Osteoblast (primary cell): ENCODE results near the gene SYNE1. TPM values are rescaled to one million over a fixed set of nuclear protein-coding genes. Genes with fewer than 3 reads are reported as not detected.

Experiments used
- DNase-seq: peaks from one replicate; pipeline ENCODE4 v3.0.0; 2011; ENCODE audit warnings: low spot score, mixed read lengths; ENCODE audit not compliant: insufficient read length; ENCODE audit errors: missing footprints
- H2AFZ ChIP-seq: 2 replicates; pipeline ENCODE4 v1.6.0; 2011; ENCODE audit warnings: mild to moderate bottlenecking, low read length
- H3K27ac ChIP-seq: 2 replicates; pipeline ENCODE4 v1.5.1; 2011; ENCODE audit warnings: mild to moderate bottlenecking, low read depth, low read length, moderate library complexity
- H3K27me3 ChIP-seq: 2 replicates; pipeline ENCODE4 v1.6.0; 2012; ENCODE audit warnings: mild to moderate bottlenecking, control low read depth, inconsistent platforms, low read length, moderate library complexity; ENCODE audit not compliant: insufficient read depth
- H3K36me3 ChIP-seq: 2 replicates; pipeline ENCODE4 v1.5.1; 2011; ENCODE audit warnings: mild to moderate bottlenecking, low read length, control low read depth, moderate library complexity; ENCODE audit not compliant: insufficient read depth
- H3K4me1 ChIP-seq: 2 replicates; pipeline ENCODE4 v1.5.1; 2011; ENCODE audit warnings: mild to moderate bottlenecking, low read length, control low read depth, moderate library complexity; ENCODE audit not compliant: insufficient read depth
- H3K4me2 ChIP-seq: 2 replicates; pipeline ENCODE4 v1.6.0; 2011; ENCODE audit warnings: mild to moderate bottlenecking, low read length; ENCODE audit not compliant: insufficient read depth
- H3K4me3 ChIP-seq: fragments of 200-600 bp; sonication (generic); 3 replicates; pipeline ENCODE4 v1.5.1; 2012; ENCODE audit warnings: mild to moderate bottlenecking, low read length, inconsistent platforms; ENCODE audit not compliant: insufficient read depth
- H3K79me2 ChIP-seq: 2 replicates; pipeline ENCODE4 v1.6.0; 2012; ENCODE audit warnings: mild to moderate bottlenecking, low read length, control low read depth, inconsistent platforms; ENCODE audit not compliant: insufficient read depth
- H3K9me3 ChIP-seq: 2 replicates; pipeline ENCODE4 v1.5.1; 2011; ENCODE audit warnings: low read depth, low read length, control low read depth
- H4K20me1 ChIP-seq: 2 replicates; pipeline ENCODE4 v1.6.0; 2012; ENCODE audit warnings: mild to moderate bottlenecking, low read length, control low read depth; ENCODE audit not compliant: insufficient read depth
- CTCF ChIP-seq: IDR thresholded peaks from 2 replicates; pipeline ENCODE4 v1.5.1; 2011; ENCODE audit warnings: mild to moderate bottlenecking, low read depth, low read length, moderate library complexity; ENCODE audit errors: extremely low read depth
- total RNA-seq: library from RNA; depleted of rRNA; stranded (reverse); fragments of >200 nt; gene quantifications from 2 replicates; pipeline ENCODE4 v1.2.3, GENCODE V29; 2012

Gene SYNE1
- total RNA-seq, 1 donor: 240 TPM

DNA sequence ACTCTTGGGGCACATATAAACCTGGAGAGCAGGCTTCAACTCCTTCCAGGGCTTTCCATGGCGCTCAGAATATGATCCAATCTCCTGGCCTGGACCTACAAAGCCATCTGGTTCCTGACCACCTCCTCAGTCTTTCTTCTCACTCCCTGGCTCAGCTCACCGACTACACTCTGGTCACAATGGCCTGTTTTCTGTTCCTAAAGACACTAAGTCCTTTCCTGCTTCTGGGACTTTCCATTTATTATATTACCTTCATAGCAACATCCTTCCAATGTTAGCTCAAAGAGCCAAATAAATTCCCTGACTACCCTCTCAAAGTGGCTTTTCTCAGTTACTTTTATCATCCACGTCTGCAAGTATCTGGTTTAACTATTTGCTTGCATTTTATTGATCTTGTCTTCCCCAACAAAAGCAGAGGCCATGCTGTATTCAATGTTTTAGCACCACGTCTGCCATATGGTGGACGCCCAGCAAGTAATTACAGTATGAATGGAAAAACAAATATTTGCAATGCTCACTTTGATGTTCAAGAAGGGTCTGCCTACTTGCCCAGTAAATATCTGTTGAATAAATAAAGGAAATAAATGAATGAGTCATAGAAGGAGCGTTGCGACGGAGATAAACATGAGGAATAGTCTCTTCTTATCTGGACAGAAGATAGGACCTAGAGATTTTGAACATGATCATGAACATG, 501.3 kb downstream of the SYNE1 start:
- Histone ChIP-seq H3K27me3 (no peaks in the 10 kb centered on the region), H3K27ac (no peak overlapping the region), H3K4me3 (no peak overlapping the region), H4K20me1 (no peaks in the 10 kb centered on the region), H2AFZ (no peak overlapping the region), H3K36me3 (peaks cover 74% of the 10 kb centered on the region), H3K9me3 (no peaks in the 10 kb centered on the region), H3K4me2 (no peak overlapping the region), H3K4me1 (no peaks in the 10 kb centered on the region), H3K79me2 (no peaks in the 10 kb centered on the region)
- no peak for DNase-seq
- no peak for TF ChIP-seq CTCF

- TF ChIP-seq CTCF: no peak
- DNase-seq: no peak
- H3K4me3 ChIP-seq: no peak overlapping the region
- no peaks in the 10 kb centered on the region for H4K20me1 ChIP-seq
- H3K27ac ChIP-seq: no peak overlapping the region
- H2AFZ ChIP-seq: no peak overlapping the region
- H3K4me2 ChIP-seq: peak overlapping the region; percentile 50
- peaks cover 13% of the 10 kb centered on the region for H3K4me1 ChIP-seq
- no peaks in the 10 kb centered on the region for H3K27me3 ChIP-seq
- no peaks in the 10 kb centered on the region for H3K79me2 ChIP-seq
- peaks cover 54% of the 10 kb centered on the region for H3K36me3 ChIP-seq
- no peaks in the 10 kb centered on the region for H3K9me3 ChIP-seq
Observed at GRCh38 chr6:152130441-152130840, 506.7 kb downstream of the SYNE1 start.

DNA sequence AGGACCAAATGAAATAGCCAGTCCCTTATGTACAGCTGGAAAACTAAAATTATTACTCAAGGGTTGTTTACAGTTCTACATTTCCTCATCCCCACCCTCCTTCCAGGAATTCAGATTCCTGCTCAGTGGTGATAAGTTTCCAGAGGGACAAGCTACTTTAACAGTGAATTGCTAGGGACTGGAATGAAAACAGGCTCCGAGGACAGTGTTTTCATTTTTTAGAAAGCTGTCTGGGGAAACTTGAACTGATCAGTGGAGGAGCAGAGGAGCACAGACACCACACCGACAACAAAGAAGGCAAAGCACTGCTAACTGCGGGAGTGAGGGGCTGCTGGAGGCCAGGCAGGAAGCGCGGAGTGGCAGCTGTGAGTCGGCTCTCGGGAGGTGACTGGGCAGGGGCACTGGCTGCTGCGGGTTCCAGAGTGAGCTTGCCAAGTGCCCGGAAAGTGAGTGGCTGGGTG, 507.4 kb downstream of the SYNE1 start:
- DNase-seq: no peak
- peaks cover 47% of the 10 kb centered on the region for H3K36me3 ChIP-seq
- H3K27ac ChIP-seq: no peak overlapping the region
- TF ChIP-seq CTCF: no peak
- peak overlapping the region; percentile 23 for H2AFZ ChIP-seq
- peak overlapping the region; percentile 50 for H3K4me2 ChIP-seq
- H3K79me2 ChIP-seq: no peaks in the 10 kb centered on the region
- peak overlapping the region; percentile 27 for H3K4me3 ChIP-seq
- H3K9me3 ChIP-seq: no peaks in the 10 kb centered on the region
- H3K4me1 ChIP-seq: peaks cover 13% of the 10 kb centered on the region
- H4K20me1 ChIP-seq: no peaks in the 10 kb centered on the region
- H3K27me3 ChIP-seq: no peaks in the 10 kb centered on the region

GRCh38 chr6:152127432-152128165, 509.6 kb downstream of the SYNE1 start:
- Histone ChIP-seq H4K20me1 (no peaks in the 10 kb centered on the region), H3K4me1 (peaks cover 16% of the 10 kb centered on the region), H3K27me3 (no peaks in the 10 kb centered on the region), H3K4me3 (no peak overlapping the region), H3K9me3 (no peaks in the 10 kb centered on the region), H3K36me3 (peaks cover 27% of the 10 kb centered on the region), H3K27ac (no peak overlapping the region), H2AFZ (no peak overlapping the region), H3K4me2 (no peak overlapping the region), H3K79me2 (no peaks in the 10 kb centered on the region)
- no peak for TF ChIP-seq CTCF
- DNase-seq: peak; percentile 57
